Activated T-cell treated with anti-CD3 and anti-CD28 coated beads, Interleukin-2, amount 50 U/mL, for 24 hours (primary cell): ENCODE data around the gene CACNG5.
"Not testable (repeated sequence)": the region's sequence is repeated elsewhere in the genome, so short reads cannot be mapped to it uniquely, and the experiment has no call there.

Experiments used
- DNase-seq: peaks from one replicate; pipeline ENCODE4 v3.0.0-alpha.2; 2020
- H3K27ac Mint-ChIP-seq: 2 replicates; pipeline ENCODE4 v1.8.0; 2020; ENCODE audit warnings: mild to moderate bottlenecking, mixed read lengths
- H3K27me3 Mint-ChIP-seq: 2 replicates; pipeline ENCODE4 v1.8.0; 2020; ENCODE audit warnings: mixed read lengths
- H3K36me3 Mint-ChIP-seq: 2 replicates; pipeline ENCODE4 v1.8.0; 2020; ENCODE audit warnings: low read depth, mixed read lengths
- H3K4me1 Mint-ChIP-seq: 2 replicates; pipeline ENCODE4 v1.8.0; 2020; ENCODE audit warnings: low read depth, mixed read lengths
- H3K4me3 Mint-ChIP-seq: 2 replicates; pipeline ENCODE4 v1.8.0; 2020; ENCODE audit warnings: mild to moderate bottlenecking, moderate library complexity, mixed read lengths
- H3K9me3 Mint-ChIP-seq: 2 replicates; pipeline ENCODE4 v1.8.0; 2020; ENCODE audit warnings: mixed read lengths

Gene CACNG5

DNA sequence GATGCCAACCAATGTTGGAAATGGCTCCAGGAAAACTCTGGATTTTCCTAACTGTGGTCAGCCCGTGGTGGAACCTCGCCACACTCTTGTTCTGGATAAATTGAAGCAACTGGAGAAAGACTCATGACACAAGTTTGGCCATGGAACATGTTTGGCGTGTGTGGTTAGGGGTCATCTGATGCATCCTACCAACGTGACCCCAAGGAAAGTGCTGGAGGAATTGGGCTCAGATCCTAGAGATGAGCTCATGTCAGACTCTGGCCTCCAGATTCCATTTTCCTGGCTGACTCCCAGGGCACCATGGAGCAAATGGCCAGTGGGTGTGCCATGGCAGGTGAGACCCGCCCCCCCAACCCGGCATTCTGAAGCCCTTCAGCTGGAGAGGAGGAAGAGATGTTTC, 58.5 kb downstream of the CACNG5 start:
- Mint-ChIP-seq H3K27me3 (no peaks in the 10 kb centered on the region), H3K4me3 (no peak overlapping the region), H3K4me1 (no peaks in the 10 kb centered on the region), H3K36me3 (no peaks in the 10 kb centered on the region), H3K9me3 (no peaks in the 10 kb centered on the region), H3K27ac (no peak overlapping the region)
- DNase-seq, result no peak

DNA sequence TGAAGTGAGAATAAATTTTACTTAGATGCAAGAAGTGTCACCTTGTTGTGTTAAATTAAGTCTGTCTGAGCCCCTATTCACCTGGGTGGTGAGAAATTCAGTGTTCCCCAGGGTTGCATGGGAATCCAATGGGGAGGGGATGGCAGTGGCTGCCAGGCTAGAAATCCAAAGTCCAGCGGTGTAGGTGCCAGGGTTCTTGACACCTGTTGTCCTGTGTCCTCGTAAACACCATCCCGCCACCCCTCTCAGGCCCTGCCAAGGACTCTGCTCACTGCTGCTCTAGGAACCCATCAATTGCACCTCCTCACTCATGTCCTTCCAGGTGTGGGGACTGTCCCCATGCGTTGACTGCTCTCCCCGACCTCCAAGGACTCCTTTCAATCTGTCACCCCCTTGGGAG, 58.9 kb downstream of the CACNG5 start:
- Mint-ChIP-seq H3K36me3 (no peaks in the 10 kb centered on the region), H3K4me1 (no peaks in the 10 kb centered on the region), H3K27me3 (no peaks in the 10 kb centered on the region), H3K9me3 (no peaks in the 10 kb centered on the region), H3K27ac (no peak overlapping the region), H3K4me3 (no peak overlapping the region)
- no peak for DNase-seq

DNA sequence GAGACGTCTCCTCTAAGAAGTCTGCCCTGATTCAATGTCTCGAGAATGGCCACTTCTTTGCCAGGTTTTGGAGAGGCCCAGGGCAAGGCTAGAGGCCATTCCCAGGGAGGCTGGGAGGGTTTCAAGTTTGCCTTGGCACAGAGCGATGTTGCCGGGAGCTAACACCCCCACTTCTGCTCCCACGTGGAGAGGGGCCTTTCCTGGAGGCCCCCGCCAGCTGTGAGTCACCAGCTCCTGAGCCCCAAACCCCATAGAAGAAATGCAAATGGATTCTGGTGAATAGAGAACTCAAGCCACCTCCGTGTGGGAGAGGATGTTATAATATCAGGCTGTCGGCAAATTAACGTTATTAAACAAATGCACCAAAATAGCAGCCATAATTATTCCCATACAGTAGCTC, 62.2 kb downstream of the CACNG5 start:
- no peak overlapping the region for H3K4me3 Mint-ChIP-seq
- no peak overlapping the region for H3K27ac Mint-ChIP-seq
- no peak for DNase-seq
- H3K27me3 Mint-ChIP-seq, result no peaks in the 10 kb centered on the region
- H3K36me3 Mint-ChIP-seq, result no peaks in the 10 kb centered on the region
- H3K9me3 Mint-ChIP-seq, result no peaks in the 10 kb centered on the region
- H3K4me1 Mint-ChIP-seq, result no peaks in the 10 kb centered on the region

DNA sequence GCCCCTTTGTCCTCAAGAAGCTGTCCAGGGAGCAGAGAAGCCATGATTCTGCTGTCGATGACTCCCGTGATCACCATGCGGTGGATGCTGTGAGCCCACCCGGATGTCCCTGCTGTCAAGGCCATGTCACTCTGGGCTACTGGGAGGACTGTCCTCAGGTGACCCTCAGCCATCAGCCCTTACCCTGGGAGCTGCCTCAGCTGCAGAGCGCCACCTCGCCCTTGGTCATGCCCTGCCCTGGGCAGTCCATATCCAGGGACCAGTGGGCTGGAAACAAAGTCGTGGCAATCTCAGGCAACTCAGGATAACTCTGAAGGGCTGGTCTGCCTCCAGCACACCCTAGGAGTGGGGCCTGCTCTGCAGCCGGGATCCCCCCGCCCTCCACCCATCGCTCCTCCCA, 63.6 kb downstream of the CACNG5 start:
- Mint-ChIP-seq H3K27ac (no peak overlapping the region), H3K4me3 (no peak overlapping the region), H3K9me3 (no peaks in the 10 kb centered on the region), H3K36me3 (no peaks in the 10 kb centered on the region), H3K4me1 (no peaks in the 10 kb centered on the region), H3K27me3 (no peaks in the 10 kb centered on the region)
- DNase-seq, result no peak

DNA sequence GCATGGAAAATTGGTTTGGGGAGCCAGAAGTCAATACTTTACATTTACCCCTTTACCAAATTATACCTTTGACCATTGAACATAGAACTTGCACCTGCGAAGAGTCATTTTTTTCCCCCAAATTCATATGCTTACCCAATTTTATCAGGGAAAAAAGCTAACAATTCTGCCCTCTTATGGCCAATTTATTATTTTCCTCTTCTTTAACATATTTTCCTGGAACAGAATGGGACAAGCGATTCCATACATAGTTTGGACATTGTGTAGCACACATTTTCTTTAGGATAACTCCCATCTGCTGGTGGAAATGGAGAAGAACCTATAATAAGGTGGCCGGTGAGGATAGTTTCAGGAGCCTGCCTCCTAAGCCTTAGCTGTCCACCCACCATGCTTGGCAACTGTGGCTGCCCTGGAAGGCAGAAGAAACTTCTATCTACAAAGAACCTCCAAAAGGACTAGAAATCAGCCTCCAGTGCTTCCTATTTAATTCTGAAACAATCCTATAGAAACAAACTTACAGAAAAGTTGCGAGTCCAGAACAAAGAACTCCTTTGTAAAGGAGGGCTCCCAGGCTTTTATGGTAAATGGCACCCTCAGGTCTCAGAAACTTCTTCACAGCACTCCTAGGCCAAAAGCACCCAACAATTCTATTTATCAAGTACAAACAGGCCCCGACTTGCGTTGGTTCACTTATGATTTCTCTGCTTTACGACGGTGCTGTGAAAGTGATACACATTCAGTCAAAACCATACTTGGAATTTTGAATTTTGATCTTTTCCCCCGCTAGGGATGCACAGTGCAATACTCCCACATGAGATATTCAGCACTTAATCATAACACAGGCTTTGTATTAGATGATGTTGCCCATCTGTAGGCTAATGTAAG, 65.5 kb downstream of the CACNG5 start:
- no peaks in the 10 kb centered on the region for H3K36me3 Mint-ChIP-seq
- H3K4me3 Mint-ChIP-seq, result no peak overlapping the region
- no peaks in the 10 kb centered on the region for H3K27me3 Mint-ChIP-seq
- H3K4me1 Mint-ChIP-seq, result no peaks in the 10 kb centered on the region
- no peak for DNase-seq
- H3K9me3 Mint-ChIP-seq, result no peaks in the 10 kb centered on the region
- no peak overlapping the region for H3K27ac Mint-ChIP-seq

DNA sequence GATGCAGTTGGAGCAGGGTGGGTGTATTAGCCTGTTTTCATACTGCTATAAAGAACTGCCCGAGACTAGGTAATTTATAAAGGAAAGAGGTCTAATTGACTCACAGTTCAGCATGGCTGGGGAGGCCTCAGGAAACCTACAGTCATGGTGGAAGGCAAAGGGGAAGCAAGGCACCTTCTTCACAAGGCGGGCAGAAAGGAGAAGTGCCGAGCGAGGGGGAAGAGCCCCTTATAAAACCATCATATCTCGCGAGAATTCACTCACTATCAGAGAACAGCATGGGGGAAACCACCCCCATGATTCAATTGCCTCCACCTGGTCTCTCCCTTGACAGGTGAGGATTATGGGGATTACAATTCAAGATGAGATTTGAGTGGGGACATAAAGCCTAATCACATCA, 68.4 kb downstream of the CACNG5 start:
- H3K36me3 Mint-ChIP-seq, H3K27ac Mint-ChIP-seq, H3K9me3 Mint-ChIP-seq, H3K27me3 Mint-ChIP-seq, H3K4me3 Mint-ChIP-seq, DNase-seq, H3K4me1 Mint-ChIP-seq: not testable (repeated sequence)

DNA sequence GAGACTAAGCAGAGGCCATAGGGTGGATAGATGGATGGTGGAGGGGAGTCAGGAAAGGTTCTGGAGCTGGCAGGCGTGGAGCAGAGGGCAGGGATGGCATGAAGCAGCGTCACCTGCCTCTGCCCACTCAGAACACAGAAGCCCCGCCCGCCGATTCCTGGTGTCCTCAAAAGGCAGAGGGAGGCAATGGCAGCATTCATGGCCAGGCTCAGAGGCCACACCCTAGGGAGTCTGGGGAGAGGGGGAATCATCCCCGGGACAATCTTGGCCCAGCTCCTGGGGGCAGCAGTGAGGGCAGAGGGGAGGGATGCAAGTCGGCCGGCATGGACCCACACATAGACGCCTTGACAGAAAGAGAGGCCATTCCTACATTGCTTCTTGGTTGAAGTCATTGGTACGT, 68.9 kb downstream of the CACNG5 start:
- no peaks in the 10 kb centered on the region for H3K27me3 Mint-ChIP-seq
- no peaks in the 10 kb centered on the region for H3K36me3 Mint-ChIP-seq
- no peaks in the 10 kb centered on the region for H3K9me3 Mint-ChIP-seq
- DNase-seq, result no peak
- no peak overlapping the region for H3K27ac Mint-ChIP-seq
- peaks cover 4% of the 10 kb centered on the region for H3K4me1 Mint-ChIP-seq
- no peak overlapping the region for H3K4me3 Mint-ChIP-seq

DNA sequence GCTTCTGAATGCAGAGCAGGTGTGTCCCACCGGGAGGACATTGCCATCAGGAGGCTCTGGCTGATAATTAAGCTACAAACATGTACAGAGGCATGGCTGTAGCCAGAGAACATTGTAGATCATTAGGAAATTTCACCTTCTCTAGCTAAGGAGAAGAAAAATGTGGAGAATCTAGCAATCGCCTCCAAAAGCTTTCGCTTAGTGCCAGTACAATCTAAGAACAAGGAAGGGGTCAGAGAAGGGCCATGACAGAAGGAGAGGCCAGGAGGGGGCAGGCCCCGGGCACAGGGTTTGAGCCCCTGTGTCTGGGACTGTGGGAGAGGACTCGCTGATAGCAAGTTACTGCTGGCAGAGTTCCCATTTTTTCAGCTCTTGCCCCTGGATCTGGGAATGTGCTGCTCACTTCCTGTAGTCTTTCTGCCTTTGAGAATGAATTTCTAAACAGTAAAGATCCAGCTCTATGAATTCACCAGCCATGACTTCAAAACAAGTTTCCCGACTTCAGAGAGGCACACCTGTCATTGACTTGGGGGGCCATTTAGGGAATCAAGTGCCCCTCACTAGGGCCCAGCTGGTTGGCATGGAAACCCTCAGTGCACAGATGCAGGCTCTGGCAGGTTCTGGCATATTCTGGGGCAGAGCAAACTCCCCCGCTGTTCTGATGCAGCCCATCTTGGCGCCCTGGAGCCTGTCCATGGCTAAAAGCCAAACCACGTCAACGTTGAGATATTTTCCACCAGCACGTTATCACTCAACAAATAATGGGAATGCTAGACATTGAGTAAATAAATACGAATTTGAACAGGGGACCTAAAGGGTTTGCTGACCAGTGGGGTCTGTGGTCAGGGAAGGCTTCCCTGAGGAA, 70.1 kb downstream of the CACNG5 start:
- Mint-ChIP-seq H3K4me3 (no peak overlapping the region), H3K27me3 (no peaks in the 10 kb centered on the region), H3K36me3 (no peaks in the 10 kb centered on the region), H3K27ac (no peak overlapping the region), H3K9me3 (no peaks in the 10 kb centered on the region), H3K4me1 (peaks cover 4% of the 10 kb centered on the region)
- no peak for DNase-seq

DNA sequence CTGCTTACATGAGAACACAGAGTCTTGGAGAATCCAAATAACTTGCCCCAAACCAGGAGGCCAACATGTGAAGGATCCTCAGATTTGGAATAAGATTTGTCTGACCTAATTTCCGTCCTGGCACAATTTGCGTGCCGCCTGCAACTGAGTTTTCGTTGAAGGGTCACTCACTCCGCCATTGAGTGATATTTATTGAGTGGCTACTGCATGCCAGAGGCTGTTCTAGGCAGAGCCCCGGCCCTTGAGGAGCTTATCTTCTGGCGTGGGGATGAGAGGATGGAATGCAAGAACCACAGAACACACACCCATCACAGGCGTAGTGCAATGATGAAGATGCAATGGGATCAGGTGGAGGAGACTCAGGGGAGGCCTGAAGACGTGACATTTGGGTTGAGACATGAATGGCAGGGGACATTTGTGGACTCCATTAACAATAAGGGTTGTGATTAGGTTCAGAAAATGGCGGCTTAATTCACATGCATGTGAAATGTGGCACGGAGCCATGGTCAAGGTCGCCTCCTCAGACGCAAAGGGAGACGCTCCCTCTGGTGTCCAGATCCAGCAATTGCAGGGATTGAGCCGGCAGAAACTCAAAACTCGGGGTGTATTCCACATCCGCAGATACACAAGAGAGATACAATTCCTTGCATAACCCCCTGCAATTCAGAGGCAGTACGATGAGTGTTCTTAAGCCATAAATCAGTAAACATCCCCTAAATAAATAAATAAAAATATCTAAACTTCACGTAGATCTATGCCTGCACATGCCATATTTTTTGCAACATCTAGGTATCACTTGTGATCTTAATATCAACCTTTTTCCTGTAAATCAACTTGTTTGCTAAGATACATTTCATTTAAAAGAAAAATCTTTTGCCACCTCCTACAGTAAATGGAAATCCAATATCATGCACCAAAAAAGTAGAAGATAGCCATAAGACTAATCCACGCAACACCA, 71.7 kb downstream of the CACNG5 start:
- no peaks in the 10 kb centered on the region for H3K27me3 Mint-ChIP-seq
- peak; percentile 75 for DNase-seq
- no peaks in the 10 kb centered on the region for H3K36me3 Mint-ChIP-seq
- no peaks in the 10 kb centered on the region for H3K9me3 Mint-ChIP-seq
- no peak overlapping the region for H3K4me3 Mint-ChIP-seq
- H3K4me1 Mint-ChIP-seq, result peaks cover 4% of the 10 kb centered on the region
- no peak overlapping the region for H3K27ac Mint-ChIP-seq

DNA sequence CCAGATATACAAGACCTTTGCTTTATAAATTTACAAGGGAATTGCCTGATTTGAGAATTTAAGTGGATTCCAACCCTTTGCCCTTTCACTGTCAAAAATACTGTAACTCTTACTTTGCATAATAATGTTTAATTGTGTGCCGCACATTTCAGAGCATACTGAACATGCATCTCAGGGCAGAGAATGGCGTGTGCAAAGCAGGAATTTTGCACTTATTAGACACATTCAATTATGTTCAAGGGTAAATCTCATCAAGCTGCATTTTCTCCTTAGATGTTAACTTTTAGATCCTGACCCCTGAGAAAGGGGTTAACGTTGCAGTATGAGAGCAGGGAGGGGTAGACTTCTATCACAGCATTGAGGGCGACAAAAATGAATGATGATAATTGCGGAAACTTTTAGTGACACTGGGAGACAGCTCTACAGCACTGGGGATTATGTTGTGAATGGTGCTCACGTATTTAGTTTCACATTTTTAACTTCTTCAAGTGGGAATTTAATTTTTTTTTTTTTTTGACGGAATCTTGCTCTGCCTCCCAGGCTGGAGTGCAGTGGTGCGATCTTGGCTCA, 75.0 kb downstream of the CACNG5 start:
- DNase-seq, result no peak
- no peak overlapping the region for H3K27ac Mint-ChIP-seq
- no peak overlapping the region for H3K4me3 Mint-ChIP-seq
- peaks cover 4% of the 10 kb centered on the region for H3K4me1 Mint-ChIP-seq
- no peaks in the 10 kb centered on the region for H3K9me3 Mint-ChIP-seq
- peaks cover 13% of the 10 kb centered on the region for H3K27me3 Mint-ChIP-seq
- H3K36me3 Mint-ChIP-seq, result no peaks in the 10 kb centered on the region

DNA sequence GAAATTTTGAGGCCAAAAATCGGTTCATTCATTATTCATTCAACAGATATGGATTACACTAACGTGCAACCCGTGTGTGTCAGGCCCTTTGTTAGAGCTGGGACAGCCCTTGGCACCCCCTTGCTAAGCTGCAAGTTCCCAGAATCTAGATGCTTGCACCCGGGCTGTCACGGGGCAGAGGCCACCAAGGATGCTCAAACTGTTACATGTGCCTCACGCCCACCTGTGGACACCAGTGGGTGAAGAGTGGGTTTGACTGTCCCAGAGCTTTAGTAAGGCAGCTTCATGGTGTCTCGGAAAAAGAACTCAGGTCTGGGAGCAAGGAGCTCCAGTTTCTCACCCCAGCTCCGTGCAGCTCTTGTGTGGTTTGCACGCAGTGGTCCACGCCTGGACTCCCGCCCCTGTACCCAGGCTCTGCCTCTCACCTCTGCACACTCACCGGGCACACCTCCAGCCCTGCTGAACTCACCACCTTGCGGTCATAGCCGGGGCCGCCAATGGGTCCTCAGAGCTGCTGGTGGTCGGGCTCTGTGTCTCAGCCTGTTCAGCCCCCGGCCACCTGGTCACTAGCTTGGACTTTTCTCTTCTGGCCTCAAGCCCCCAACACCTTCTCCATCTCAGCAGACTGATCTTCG, 75.9 kb downstream of the CACNG5 start:
- H3K27ac Mint-ChIP-seq, result no peak overlapping the region
- H3K36me3 Mint-ChIP-seq, result no peaks in the 10 kb centered on the region
- H3K9me3 Mint-ChIP-seq, result no peaks in the 10 kb centered on the region
- peaks cover 4% of the 10 kb centered on the region for H3K4me1 Mint-ChIP-seq
- H3K4me3 Mint-ChIP-seq, result no peak overlapping the region
- peaks cover 18% of the 10 kb centered on the region for H3K27me3 Mint-ChIP-seq
- no peak for DNase-seq

DNA sequence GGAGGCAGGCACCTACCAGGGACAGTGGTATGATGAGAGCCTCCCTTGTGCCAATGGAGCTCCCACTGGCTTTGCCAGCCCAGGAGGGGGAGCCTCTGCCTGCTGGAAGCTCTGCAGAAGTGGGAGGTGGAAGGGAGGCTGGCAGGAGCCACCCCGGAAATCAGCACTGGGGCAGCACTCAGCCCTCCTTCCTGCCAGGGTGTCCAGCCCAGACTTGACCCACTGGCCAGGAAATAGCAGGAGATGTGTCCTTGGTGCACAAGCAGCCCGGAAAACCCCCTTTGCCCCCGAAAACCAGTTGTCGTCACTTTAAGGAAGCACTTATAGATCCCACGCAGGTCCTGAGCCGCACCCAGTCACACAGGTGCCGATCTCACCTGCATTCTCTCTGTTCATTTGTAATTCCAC, 80.3 kb downstream of the CACNG5 start:
- Mint-ChIP-seq H3K36me3 (no peaks in the 10 kb centered on the region), H3K27me3 (peaks cover 25% of the 10 kb centered on the region), H3K4me3 (no peak overlapping the region), H3K9me3 (no peaks in the 10 kb centered on the region), H3K27ac (no peak overlapping the region), H3K4me1 (no peaks in the 10 kb centered on the region)
- no peak for DNase-seq

DNA sequence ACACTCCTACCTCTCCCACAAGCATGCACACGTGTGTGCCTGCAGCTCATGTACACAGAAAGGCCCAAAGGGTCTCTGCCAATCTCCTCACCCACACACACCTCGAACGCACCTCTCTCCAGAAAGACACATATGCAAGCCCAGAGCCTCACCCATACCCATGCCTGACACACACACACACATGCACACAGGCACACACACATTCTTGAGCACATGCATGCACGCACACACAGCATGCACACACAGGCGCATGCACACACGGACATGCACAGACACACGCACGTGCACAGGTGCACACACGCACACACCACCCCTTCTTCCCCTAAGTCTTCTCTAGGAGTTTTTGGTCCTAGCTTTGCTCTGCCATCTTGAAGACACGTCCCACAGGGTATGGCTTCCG, 80.9 kb downstream of the CACNG5 start:
- no peak for DNase-seq
- Mint-ChIP-seq H3K4me1 (no peaks in the 10 kb centered on the region), H3K27me3 (peaks cover 25% of the 10 kb centered on the region), H3K9me3 (no peaks in the 10 kb centered on the region), H3K36me3 (no peaks in the 10 kb centered on the region), H3K4me3 (no peak overlapping the region), H3K27ac (no peak overlapping the region)

DNA sequence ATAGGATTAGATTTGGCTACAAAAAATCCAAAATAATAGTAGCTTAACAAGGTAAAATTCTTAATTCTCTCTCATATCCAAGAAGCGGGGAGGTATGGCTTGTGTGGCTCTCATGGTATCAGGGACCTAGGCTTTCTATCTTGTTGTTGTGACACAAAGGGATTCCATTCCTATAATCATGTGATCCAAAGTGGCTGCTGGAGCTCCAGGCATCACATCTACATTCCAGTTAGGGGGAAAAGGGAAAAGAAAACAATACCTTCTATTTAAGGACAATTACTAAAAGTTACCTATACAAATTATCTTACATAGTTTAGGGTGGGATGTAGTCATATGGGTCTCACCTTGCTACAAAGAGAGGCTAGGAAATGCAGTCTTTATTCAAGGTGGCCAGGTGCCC, 82.0 kb downstream of the CACNG5 start:
- H3K36me3 Mint-ChIP-seq, result no peaks in the 10 kb centered on the region
- no peak overlapping the region for H3K27ac Mint-ChIP-seq
- H3K27me3 Mint-ChIP-seq, result peaks cover 28% of the 10 kb centered on the region
- no peak for DNase-seq
- H3K4me1 Mint-ChIP-seq, result no peaks in the 10 kb centered on the region
- peaks cover 4% of the 10 kb centered on the region for H3K9me3 Mint-ChIP-seq
- no peak overlapping the region for H3K4me3 Mint-ChIP-seq
